ENCODE results near the gene PDE4A.
"Not testable (repeated sequence)": the region's sequence is repeated elsewhere in the genome, so short reads cannot be mapped to it uniquely, and the experiment has no call there.

DNA sequence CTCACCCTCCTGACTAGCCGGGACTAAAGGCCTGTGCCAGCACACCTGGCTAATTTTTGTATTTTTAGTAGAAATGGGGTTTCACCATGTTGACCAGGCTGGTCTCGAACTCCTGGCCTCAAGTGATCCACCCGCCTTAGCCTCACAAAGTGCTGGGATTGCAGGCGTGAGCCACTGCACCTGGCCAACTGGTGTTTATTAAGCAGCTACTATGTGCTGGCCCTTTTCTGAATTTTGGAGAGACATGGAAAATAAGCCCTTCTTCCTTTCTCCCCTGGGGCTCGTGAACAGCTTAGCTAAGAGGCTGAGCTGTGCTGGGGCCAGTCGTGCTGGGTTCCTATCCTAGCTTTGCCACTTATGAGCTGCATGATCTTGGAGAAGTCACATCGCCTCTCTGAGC is 38.4 kb downstream of the PDE4A start:
- TF ChIP-seq, protein P1, sequence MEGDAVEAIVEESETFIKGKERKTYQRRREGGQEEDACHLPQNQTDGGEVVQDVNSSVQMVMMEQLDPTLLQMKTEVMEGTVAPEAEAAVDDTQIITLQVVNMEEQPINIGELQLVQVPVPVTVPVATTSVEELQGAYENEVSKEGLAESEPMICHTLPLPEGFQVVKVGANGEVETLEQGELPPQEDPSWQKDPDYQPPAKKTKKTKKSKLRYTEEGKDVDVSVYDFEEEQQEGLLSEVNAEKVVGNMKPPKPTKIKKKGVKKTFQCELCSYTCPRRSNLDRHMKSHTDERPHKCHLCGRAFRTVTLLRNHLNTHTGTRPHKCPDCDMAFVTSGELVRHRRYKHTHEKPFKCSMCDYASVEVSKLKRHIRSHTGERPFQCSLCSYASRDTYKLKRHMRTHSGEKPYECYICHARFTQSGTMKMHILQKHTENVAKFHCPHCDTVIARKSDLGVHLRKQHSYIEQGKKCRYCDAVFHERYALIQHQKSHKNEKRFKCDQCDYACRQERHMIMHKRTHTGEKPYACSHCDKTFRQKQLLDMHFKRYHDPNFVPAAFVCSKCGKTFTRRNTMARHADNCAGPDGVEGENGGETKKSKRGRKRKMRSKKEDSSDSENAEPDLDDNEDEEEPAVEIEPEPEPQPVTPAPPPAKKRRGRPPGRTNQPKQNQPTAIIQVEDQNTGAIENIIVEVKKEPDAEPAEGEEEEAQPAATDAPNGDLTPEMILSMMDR (IDR thresholded peaks at IDR 0.05): not testable (repeated sequence)
- TF ChIP-seq ZFX (IDR thresholded peaks at IDR 0.05; ENCODE audit: borderline replicate concordance): not testable (repeated sequence)
